HEK293T (cell line): Measurements from ENCODE around the gene CRX.

Source experiments
- BHLHE40 ChIP-seq: fragments of 450-650 bp; IDR thresholded peaks from 2 replicates; pipeline ENCODE4 v1.6.1; 2016; ENCODE audit warnings: mild to moderate bottlenecking, moderate library complexity, borderline replicate concordance
- SP1 ChIP-seq: fragments of 450-650 bp; IDR thresholded peaks from 2 replicates; pipeline ENCODE4 v1.6.1; 2017
- SUZ12 ChIP-seq: fragments of 450-650 bp; IDR thresholded peaks from 2 replicates; pipeline ENCODE4 v1.6.1; 2016; ENCODE audit warnings: mild to moderate bottlenecking
- TARDBP ChIP-seq: fragments of 450-650 bp; IDR thresholded peaks from 2 replicates; pipeline ENCODE4 v1.6.1; 2016
- ZNF384 ChIP-seq: fragments of 450-650 bp; IDR thresholded peaks from 2 replicates; pipeline ENCODE4 v1.6.1; 2016

DNA sequence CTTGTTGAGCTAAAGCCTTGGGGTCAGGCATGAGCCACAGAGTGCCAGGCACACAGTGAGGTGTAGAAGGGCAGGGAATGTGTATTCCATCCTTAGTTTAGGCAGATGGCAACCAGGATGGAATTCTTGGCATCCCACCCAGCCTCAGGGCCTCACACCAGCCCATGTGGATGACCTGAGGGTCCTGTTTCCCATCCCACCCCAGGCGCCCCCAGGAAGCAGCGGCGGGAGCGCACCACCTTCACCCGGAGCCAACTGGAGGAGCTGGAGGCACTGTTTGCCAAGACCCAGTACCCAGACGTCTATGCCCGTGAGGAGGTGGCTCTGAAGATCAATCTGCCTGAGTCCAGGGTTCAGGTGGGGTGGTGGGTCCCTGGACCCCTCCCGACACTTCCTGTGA, 14.3 kb downstream of the CRX start:
- TF ChIP-seq SUZ12 (no peak), SP1 (no peak), BHLHE40 (no peak), ZNF384 (no peak), TARDBP (no peak)
